Jurkat, Clone E6-1 (cell line): Measurements from ENCODE around the gene AGBL5.
A peak's percentile ranks its signal among the peaks of the same experiment; 100 is the strongest.
"Not testable (repeated sequence)": the region's sequence is repeated elsewhere in the genome, so short reads cannot be mapped to it uniquely, and the experiment has no call there.

Source experiments
- DNase-seq: peaks from one replicate; pipeline ENCODE4 v3.0.0-alpha.2; 2011; ENCODE audit warnings: low read depth, low spot score
- H3K4me3 ChIP-seq: 2 replicates; pipeline ENCODE4 v1.5.1; 2011; ENCODE audit warnings: mild to moderate bottlenecking, low read length, control low read depth, moderate library complexity

Gene AGBL5

GRCh38 chr2:27099334-27099955 is 48.0 kb downstream of the AGBL5 start:
- DNase-seq, result no peak
- H3K4me3 ChIP-seq, result no peak overlapping the region

GRCh38 chr2:27100036-27100435 is 48.6 kb downstream of the AGBL5 start:
- no peak for DNase-seq
- H3K4me3 ChIP-seq, result no peak overlapping the region

- no peak for DNase-seq
Observed at GRCh38 chr2:27102329-27102728, 50.9 kb downstream of the AGBL5 start.

GRCh38 chr2:27105981-27106380 is 54.5 kb downstream of the AGBL5 start:
- DNase-seq, result no peak
- H3K4me3 ChIP-seq, result no peak overlapping the region

More at GRCh38 chr2:27102329-27102728, 50.9 kb downstream of the AGBL5 start:
- H3K4me3 ChIP-seq, result no peak overlapping the region

- no peak overlapping the region for H3K4me3 ChIP-seq
- no peak for DNase-seq
Observed at GRCh38 chr2:27108221-27108620, 56.8 kb downstream of the AGBL5 start.

- no peak overlapping the region for H3K4me3 ChIP-seq
- no peak for DNase-seq
Observed at GRCh38 chr2:27109083-27109482, 57.6 kb downstream of the AGBL5 start.

GRCh38 chr2:27110603-27111352 is 59.3 kb downstream of the AGBL5 start:
- peak overlapping the region; percentile 29 for H3K4me3 ChIP-seq
- peak; percentile 50 for DNase-seq

GRCh38 chr2:27111392-27112078 is 60.1 kb downstream of the AGBL5 start:
- H3K4me3 ChIP-seq, DNase-seq: not testable (repeated sequence)

GRCh38 chr2:27115519-27115918 is 64.1 kb downstream of the AGBL5 start:
- no peak for DNase-seq
- H3K4me3 ChIP-seq, result no peak overlapping the region

- DNase-seq, result no peak
- no peak overlapping the region for H3K4me3 ChIP-seq
Observed at GRCh38 chr2:27117995-27118524, 66.6 kb downstream of the AGBL5 start.

GRCh38 chr2:27118525-27119329 is 67.3 kb downstream of the AGBL5 start, which contains the start of gene CGREF1:
CGREF1 (minus strand) TSS chr2:27119128; CDS start chr2:27104366, 14,762 bp downstream.
- DNase-seq, result no peak

GRCh38 chr2:27119330-27119670 is 67.8 kb downstream of the AGBL5 start:
- not testable (repeated sequence) for H3K4me3 ChIP-seq, DNase-seq

More at GRCh38 chr2:27118525-27119329, 67.3 kb downstream of the AGBL5 start, which contains the start of gene CGREF1:
- no peak within 1 kb of the TSS for H3K4me3 ChIP-seq
